ENCODE data around the gene DIAPH2.

The DIAPH2 gene

GRCh38 chrX:96994093-96994492, 309.5 kb downstream of the DIAPH2 start:
- Histone ChIP-seq H4K20me1 (ENCODE audit: insufficient read depth, low read length) (no peaks in the 10 kb centered on the region), H3K79me2 (ENCODE audit: low read length) (no peaks in the 10 kb centered on the region), H3K27ac (ENCODE audit: low read length) (no peak overlapping the region), H2AFZ (ENCODE audit: low read length) (no peak overlapping the region), H3F3A (ENCODE audit: insufficient read depth, low read length) (no peaks in the 10 kb centered on the region), H3K36me3 (replicated peaks; ENCODE audit: insufficient read depth, low read length) (no peaks in the 10 kb centered on the region), H3K27me3 (replicated peaks; ENCODE audit: insufficient read depth, low read length) (no peaks in the 10 kb centered on the region), H3K4me3 (ENCODE audit: low read length) (no peak overlapping the region), H3K4me2 (ENCODE audit: low read depth, low read length) (no peak overlapping the region), H3K9me2 (replicated peaks; ENCODE audit: insufficient read depth, low read length) (no peaks in the 10 kb centered on the region; the same call in 1 of the 2 replicates), H3K9ac (ENCODE audit: low read length) (no peak overlapping the region), H3K4me1 (ENCODE audit: low read length) (no peaks in the 10 kb centered on the region), H3K9me3 (replicated peaks; ENCODE audit: insufficient read depth, low read length) (no peaks in the 10 kb centered on the region)
- no peak for DNase-seq
- TF ChIP-seq CTCF (IDR thresholded peaks at IDR 0.05; ENCODE audit: low read length) (no peak), EZH2 (optimal IDR thresholded peaks at IDR 0.05; ENCODE audit: low read depth, low read length) (no peak), EZH2phosphoT487 (IDR thresholded peaks at IDR 0.05; ENCODE audit: low read length) (no peak)

DNA sequence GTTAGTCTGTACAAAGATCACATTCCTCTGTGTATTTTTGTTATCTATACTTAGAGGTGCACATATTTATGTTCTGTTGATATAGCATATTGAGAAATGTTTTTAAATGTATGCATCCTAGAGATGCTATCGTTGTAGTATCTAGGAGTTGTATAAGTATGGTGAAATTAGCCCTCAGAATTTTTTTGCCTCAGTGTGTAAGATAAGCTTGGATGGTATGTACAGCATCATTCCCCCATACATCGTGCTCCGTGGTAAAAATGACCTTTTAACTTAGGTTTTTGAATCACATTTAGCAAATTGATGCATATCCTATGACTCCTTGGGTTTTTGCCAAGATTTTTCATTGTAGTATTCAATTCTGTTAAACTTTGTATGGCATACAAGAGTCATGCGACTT, 312.6 kb downstream of the DIAPH2 start:
- Histone ChIP-seq H3K27ac (ENCODE audit: low read length) (no peak overlapping the region), H4K20me1 (ENCODE audit: insufficient read depth, low read length) (no peaks in the 10 kb centered on the region), H3K9me3 (replicated peaks; ENCODE audit: insufficient read depth, low read length) (no peaks in the 10 kb centered on the region), H3F3A (ENCODE audit: insufficient read depth, low read length) (no peaks in the 10 kb centered on the region), H3K9ac (ENCODE audit: low read length) (no peak overlapping the region), H3K4me1 (ENCODE audit: low read length) (no peaks in the 10 kb centered on the region), H3K4me2 (ENCODE audit: low read depth, low read length) (no peak overlapping the region), H2AFZ (ENCODE audit: low read length) (no peak overlapping the region), H3K9me2 (replicated peaks; ENCODE audit: insufficient read depth, low read length) (no peaks in the 10 kb centered on the region; the same call in 1 of the 2 replicates), H3K27me3 (replicated peaks; ENCODE audit: insufficient read depth, low read length) (no peaks in the 10 kb centered on the region), H3K36me3 (replicated peaks; ENCODE audit: insufficient read depth, low read length) (no peaks in the 10 kb centered on the region), H3K4me3 (ENCODE audit: low read length) (no peak overlapping the region), H3K79me2 (ENCODE audit: low read length) (no peaks in the 10 kb centered on the region)
- no peak for TF ChIP-seq CTCF (IDR thresholded peaks at IDR 0.05; ENCODE audit: low read length)
- no peak for TF ChIP-seq EZH2phosphoT487 (IDR thresholded peaks at IDR 0.05; ENCODE audit: low read length)
- no peak for TF ChIP-seq EZH2 (optimal IDR thresholded peaks at IDR 0.05; ENCODE audit: low read depth, low read length)
- DNase-seq = no peak

DNA sequence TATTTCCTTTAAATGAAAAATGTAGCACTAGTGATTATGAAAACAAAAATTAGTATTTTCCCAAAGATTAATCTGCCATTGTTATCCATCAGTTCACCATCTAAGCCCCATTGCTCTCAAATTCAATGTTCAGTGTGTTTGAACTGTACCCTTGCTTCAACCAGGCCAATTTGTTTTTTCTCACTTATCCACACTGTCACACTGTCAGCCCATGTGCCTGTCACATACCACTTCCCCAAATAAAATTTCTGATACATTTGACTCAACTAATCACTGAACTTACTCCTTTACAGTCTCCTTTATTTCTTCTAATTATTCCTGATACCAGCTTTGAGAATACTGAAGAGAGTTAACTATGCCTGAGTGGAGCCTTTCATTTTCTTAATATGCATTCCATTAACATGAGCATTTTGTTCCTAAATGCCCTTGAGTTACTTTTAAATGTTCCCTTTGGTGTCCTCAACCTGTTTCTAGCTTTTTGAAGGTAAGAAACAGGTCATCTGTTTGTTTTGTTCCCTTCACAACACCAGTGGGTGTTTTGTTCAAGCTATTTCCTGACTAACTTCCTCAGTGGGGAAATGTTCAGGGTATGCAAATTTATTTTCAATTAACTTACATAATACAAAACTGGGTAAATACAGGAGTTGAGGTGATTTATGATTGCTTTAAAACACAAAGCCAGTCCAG, 316.2 kb downstream of the DIAPH2 start:
- no peaks in the 10 kb centered on the region for H3F3A ChIP-seq (ENCODE audit: insufficient read depth, low read length)
- H3K9ac ChIP-seq (ENCODE audit: low read length) = no peak overlapping the region
- H3K79me2 ChIP-seq (ENCODE audit: low read length) = no peaks in the 10 kb centered on the region
- H3K9me2 ChIP-seq (replicated peaks; ENCODE audit: insufficient read depth, low read length) = no peaks in the 10 kb centered on the region; the same call in 1 of the 2 replicates
- H3K4me1 ChIP-seq (ENCODE audit: low read length) = no peaks in the 10 kb centered on the region
- H3K9me3 ChIP-seq (replicated peaks; ENCODE audit: insufficient read depth, low read length) = no peaks in the 10 kb centered on the region
- H4K20me1 ChIP-seq (ENCODE audit: insufficient read depth, low read length) = no peaks in the 10 kb centered on the region
- no peak for TF ChIP-seq EZH2 (optimal IDR thresholded peaks at IDR 0.05; ENCODE audit: low read depth, low read length)
- no peak for TF ChIP-seq CTCF (IDR thresholded peaks at IDR 0.05; ENCODE audit: low read length)
- no peak for TF ChIP-seq EZH2phosphoT487 (IDR thresholded peaks at IDR 0.05; ENCODE audit: low read length)
- no peak for DNase-seq
- no peak overlapping the region for H3K27ac ChIP-seq (ENCODE audit: low read length)
- no peak overlapping the region for H2AFZ ChIP-seq (ENCODE audit: low read length)
- no peak overlapping the region for H3K4me2 ChIP-seq (ENCODE audit: low read depth, low read length)
- H3K36me3 ChIP-seq (replicated peaks; ENCODE audit: insufficient read depth, low read length) = no peaks in the 10 kb centered on the region
- no peak overlapping the region for H3K4me3 ChIP-seq (ENCODE audit: low read length)
- no peaks in the 10 kb centered on the region for H3K27me3 ChIP-seq (replicated peaks; ENCODE audit: insufficient read depth, low read length)
